GDM1 (cell line): Measurements from ENCODE around the gene VDAC2.
"Not testable (repeated sequence)": the region's sequence is repeated elsewhere in the genome, so short reads cannot be mapped to it uniquely, and the experiment has no call there.

ENCODE experiments used
- DNase-seq: peaks from one replicate; lab custom pipeline; 2025; lab: John Stamatoyannopoulos, UW

The VDAC2 gene, protein sequence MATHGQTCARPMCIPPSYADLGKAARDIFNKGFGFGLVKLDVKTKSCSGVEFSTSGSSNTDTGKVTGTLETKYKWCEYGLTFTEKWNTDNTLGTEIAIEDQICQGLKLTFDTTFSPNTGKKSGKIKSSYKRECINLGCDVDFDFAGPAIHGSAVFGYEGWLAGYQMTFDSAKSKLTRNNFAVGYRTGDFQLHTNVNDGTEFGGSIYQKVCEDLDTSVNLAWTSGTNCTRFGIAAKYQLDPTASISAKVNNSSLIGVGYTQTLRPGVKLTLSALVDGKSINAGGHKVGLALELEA

DNA sequence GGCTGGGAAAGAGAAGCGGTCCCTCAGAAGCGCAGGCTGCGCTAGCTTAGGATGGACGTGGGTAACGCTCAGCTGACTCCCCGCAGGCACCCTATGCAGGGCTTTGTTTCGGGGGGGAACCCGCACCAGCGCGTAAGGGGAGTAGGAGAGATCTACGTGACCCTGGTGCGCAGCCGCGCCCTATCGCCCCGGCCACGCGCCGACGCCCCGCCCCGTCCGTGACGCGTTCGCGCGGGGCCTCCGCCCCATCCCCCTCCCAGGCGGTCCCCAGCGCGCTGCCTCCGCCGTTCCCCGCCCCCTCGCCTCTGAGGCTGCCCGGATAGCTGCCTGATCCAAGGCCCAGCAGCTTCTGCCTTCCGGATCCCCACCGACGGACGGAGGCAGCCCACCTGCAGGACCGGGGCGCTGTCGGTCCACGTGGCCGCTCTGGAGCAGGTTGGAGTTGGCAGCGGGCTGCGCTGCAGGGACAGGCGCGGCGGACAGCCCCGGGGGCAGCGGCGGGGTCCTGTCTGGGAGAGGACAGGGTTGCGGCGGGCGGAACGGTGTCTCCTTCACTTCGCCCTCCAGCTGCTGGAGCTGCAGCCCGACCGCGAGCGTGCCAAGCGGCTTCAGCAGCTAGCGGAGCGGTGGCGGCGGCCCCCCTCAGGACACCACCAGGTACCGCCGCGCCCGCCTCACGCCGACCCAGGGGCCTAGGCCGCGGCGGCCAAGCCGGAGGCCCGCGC is at the start of gene VDAC2:
TSS of gene VDAC2 (plus strand) at position 515 of the 725 bp plus-strand sequence. CDS start 363 bp downstream, outside the sequence.
- DNase-seq, result peak; percentile 91

DNA sequence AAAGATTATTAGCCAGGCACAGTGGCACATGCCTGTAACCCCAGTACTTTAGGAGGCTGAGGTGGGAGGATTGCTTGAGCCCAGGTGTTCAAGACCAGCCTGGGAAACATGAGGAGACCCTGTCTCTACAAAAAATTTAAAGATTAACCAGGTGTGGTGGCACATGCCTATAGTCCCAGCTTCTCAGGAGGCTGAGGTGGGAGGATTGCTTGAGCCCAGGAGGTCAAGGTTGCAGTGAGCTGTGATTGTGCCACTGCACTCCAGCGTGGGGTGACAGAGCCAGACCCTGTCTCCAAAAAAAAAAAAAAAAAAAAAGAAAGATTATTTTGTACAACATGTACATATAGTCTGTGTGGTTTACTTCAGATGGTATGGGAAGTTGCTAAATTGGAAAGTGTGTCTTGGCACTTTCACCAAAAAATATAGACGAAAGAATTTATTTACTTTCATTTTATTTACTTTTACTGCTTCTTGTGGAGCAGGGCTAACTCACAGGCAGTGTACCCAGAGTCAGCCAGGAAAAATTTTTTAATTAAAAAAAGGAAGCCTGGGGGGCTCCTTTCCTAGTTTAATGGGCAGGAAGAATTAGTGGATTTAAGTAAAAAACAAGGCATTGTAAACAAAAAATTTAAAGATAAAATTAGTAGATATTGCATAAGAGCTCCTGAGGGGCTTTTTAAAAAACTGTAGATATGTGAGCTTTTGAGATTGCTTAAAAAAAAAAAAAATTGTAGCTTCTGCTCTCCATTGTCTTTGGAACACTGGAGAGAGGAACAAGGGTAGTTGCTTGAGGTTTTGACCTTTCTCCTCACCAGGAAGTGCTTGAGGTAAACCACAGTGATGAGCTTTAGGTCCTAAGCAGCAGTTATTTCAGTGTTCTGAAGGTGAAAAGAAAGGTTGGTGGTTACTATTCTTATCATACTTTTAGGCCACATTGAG is 44.6 kb upstream of the VDAC2 start:
- DNase-seq, result peak; percentile 42

DNA sequence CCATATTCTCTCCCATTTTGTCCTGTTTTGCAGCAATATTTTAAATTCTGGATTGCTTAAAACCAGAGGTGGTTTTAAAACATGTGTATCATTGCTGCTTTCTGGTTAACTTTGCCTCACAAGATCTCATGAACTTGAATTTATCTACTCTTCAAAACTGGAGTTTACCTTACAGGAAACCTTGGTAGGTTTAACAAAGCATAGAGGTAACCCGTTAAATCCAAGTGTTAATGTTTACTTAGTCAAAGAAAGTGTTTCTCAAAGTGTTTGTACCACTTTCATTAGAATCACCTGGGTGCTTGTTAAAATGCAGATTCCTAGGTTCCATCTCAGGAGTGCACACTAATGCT is 44.0 kb upstream of the VDAC2 start:
- DNase-seq, result no peak

DNA sequence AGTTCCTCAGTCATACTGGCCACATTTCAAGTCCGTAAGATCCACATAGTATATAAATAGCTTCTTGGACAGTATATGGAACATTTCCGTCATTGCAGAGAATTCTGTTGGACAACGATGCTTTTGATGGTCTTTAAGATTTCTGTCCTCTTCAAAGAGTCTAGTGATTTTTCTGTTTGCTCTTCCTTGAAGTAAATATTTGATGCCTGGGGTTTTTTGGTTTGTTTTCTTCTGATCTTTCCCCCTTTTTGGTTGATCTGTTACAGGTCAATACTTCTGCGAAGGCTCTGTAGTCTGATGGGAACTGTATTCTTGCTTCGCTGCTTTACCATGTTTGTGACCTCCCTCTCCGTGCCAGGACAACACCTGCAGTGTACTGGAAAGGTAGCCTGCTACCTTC is 42.3 kb upstream of the VDAC2 start:
- no peak for DNase-seq

DNA sequence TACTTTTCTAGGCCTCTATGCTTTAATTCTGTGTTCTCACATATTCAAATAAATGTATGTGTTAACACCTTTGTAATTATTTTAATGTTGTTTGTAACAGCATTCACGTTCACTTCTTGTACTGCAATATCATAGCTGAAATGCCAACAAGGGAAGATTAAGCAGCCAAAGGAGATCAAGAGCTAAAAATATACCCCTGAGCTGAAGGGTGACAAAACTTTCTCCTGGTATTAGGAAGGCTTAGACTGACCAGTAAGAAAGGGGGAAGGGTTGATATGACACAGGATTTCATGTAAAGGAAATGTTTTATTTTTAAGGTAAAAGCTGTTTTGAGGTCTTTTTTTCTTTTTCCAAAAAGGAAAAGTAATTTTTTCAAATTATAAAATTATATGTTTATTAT is 40.4 kb upstream of the VDAC2 start:
- DNase-seq, result no peak

DNA sequence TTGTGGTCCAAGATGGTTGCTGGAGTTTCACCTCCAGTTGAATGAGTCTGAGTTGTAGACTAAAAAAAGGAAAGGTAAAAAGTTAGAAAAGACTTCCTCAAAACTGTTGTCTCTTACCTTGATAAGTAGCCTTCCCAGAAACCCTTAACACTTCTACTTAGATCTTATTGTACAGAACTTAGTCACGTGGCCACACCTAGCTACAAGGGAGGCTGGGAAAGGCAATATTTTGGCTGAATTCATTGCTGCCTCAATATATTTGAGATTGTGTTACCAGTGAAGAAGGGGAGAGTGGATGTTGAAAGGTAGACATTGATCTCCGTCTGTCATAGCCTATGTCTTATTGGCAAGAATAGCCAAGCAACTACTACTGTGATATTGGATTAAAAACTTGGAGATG is 35.5 kb upstream of the VDAC2 start:
- DNase-seq, result no peak

DNA sequence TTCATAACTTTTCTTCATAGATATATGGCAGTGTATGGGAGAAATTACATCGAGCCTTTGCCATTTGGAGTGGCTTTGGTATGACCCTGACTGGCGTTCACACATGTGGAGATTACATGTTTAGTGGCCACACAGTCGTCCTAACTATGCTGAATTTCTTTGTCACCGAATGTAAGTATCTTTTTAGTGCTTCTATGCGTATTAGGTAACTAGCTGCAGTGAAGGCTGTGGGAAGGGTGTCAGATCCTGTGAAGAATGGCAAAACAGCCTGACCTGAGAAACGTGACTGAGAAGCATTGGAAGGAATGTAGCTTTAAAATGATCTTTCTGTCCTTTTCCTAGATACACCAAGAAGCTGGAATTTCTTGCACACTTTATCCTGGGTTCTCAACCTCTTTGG is 34.5 kb upstream of the VDAC2 start:
- DNase-seq, result no peak

DNA sequence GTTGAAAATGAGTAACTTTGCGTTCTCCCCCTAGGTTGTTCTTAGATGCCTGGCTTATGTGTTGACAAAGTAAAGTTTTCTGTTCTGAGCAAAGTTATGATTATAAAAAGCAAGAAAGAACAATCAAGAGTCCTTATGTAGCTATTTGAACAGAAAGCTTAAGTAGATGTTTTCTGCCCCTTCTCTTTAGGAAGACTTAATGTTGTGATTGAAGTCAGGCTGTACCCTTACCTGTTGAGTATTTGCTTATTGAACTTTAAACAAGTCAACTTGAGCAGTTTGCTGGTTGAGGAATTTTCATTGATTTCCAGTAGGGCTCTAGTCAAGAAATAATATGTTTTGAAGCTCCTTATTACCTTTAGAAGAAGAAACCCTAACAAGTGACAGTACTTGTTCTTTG is 33.9 kb upstream of the VDAC2 start:
- no peak for DNase-seq

DNA sequence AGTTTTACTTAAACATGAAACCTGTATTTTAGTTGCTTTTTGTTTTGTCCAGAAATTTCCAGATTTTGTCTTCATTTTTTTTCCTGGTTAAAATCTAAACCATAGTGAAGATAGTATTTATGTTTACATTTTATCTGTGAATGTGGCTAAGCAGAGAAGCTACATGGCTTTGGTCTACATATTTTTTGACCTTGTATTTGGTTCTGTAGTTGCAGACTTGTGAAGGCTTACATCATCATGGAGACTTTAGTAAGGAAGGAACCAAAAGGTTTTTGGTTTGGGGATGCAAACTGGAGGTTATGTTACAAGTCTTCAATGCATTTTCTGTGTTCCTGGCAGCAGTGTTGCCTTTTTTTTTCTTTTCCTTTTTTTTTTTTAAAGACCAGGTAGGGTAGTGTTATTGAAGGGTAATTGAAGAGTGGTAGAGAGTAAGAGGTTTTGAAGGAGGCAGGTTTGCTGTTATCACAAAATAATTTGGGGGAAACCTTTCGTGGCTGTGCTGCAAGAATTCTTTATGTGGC is 30.9 kb upstream of the VDAC2 start:
- no peak for DNase-seq

DNA sequence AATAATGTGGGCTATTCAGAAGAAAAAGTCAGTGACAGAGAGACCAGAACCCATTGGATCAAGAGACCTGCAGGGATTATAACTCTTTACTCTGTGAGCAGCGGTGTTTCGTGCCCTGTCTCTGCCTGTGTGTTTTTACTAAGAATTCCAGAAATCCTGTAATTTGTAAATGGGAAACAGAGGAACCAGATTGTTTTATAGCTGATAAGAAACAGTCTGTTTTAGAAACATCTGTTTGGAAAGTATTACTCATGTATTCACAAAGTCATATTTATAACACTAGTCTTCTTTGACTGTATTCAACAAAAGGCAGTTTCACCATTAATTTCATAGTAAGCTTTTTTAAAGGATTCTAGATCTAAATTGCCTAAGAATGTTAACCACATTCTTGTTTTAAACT is 30.0 kb upstream of the VDAC2 start:
- DNase-seq, result no peak

DNA sequence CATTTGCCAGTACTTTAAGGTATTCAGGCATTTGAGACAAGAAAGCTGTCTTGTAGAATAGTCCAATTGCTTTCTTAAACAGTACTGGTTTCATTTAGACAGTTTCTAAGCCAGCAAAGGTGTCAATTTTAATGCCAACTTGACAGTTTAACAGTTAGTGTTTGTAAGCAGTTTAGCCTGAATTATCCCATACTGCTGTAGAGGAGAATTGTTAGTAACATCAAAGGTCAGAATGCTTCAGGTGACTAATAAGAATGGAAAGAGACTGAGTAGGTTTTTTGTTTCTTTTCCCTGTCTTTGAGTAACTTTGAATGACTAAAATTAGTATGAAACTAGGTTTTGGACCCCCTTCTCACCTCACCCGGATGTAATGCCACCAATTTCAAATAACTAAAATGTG is 29.5 kb upstream of the VDAC2 start:
- DNase-seq, result no peak

DNA sequence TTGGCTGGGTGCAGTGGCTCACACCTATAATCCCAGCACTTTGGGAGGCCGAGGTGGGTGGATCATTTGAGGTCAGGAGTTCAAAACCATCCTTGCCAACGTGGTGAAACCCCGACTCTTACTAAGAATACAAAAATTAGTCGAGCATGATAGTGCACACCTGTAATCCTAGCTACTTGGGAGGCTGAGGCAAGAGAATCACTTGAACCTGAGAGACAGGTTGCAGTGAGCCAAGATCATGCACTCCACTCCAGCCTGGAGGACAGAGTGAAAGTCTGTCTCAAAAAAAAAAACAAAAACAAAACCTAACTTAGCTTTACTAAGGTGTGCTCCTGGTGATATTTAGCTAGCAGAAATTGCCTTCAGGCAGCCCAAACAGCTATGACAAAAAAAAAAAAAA is 24.3 kb upstream of the VDAC2 start:
- DNase-seq, result no peak

DNA sequence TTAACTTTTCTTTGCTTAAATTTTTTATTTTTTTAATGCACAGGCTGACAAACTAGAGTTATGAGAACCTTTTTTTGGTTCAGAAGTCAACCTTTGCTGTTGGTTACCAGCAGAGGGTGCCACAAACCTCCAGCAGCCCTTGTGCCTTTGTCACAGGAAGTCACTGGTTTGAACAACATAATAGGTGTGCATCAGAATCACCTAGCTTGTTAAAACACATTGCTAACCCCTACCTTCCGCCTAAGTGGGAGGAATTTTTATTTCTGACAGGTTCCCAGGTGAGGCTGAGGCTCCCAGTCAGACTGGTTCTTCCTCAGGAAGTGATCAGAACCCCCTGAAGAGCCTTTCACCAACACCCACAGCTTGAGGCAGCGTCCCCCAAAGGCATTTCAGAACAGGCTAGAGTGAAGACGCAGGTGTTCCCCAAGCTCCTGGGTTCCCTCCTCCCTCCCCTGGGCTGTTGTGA is 22.6 kb upstream of the VDAC2 start:
- DNase-seq, result peak; percentile 16

DNA sequence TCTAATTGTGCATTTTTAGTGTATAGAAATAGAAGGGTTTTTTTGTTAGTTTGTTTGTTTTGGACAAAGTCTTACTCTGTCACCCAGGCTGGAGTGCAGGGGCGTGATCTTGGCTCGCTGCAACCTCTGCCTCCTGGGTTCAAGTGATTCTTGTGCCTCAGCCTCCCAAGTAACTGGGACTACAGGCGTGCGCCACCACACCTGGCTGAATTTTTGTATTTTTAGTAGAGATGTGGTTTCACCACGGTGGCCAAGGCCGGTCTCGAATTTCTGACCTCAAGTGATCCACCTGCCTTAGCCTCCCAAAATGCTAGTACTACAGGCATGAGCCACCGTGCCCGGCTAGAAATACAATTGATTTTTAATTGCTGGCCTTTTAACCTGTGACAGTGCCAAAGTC is 22.1 kb upstream of the VDAC2 start:
- DNase-seq, result not testable (repeated sequence)

DNA sequence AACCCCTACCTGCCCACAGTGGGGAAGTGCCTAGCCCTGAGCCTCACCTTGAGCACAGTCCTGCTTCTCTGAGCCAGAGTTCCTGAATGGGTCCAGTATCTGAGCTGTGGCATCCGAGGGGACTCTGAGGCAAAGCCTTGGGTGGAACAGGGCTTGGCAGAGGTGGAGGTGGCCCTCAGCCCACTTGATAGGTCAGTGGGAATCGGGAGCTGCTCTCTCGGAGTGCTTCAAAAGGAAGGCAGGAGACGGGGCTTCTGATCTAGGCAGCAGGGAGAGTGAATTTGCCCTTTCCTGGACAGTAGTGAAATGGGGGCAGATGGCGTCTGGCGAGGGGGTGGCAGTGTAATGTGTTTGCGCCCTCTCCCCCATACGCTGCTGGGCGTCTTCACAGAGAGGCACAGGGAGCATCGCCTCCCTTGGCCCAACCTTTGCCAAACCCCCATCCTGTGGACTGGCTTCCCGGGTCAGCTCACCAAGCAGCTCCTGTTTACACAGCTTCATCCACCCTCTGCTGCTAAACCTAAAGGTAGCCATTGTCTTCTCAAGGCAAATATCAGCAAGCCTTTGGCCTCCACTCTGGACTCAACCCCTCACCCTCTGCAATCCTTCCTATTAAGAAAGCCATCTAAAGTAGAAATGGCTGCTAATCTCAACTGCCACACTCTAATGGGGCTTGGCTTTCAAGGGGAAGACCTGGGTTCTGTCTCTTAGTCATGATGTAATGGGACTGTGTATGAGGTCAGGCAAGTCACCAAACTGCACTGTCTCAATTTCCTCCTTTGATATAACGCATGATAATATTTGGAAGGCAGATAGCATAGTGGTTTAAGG is 21.1 kb upstream of the VDAC2 start:
- DNase-seq, result no peak

DNA sequence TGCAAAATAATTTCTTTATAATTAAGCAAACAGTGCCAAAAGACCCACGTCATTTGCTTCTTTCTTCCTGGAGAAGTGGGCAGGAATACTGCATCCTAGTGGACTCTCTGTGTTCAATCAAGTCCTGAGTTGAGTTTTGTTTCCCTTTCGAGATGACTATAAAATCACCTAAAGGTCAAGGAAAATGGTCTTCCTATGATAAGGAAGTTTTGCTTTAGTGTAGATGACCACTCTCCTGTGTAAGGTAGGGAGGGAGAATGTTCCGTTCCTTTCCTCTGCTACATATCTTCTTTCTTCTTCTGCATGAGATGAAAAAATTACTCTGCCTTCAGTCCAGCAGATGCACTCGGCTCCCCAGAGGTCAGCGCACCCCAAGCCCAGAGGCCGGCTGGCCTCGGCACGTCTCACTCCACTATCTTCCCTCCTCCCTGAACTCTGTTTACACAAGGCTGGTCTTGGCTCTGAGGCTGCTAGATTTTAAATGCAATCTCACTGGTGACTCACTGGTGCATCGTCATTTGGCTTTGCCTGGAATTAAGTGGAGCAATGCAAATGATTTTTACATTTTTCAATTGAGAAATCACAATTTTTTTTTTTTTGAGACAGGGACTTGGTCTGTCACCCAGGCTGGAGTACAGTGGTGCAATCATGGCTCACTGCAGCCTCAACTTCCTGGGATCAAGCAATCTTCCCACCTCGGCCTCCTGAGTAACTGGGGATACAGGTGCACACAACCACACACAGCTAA is 18.6 kb upstream of the VDAC2 start:
- no peak for DNase-seq

DNA sequence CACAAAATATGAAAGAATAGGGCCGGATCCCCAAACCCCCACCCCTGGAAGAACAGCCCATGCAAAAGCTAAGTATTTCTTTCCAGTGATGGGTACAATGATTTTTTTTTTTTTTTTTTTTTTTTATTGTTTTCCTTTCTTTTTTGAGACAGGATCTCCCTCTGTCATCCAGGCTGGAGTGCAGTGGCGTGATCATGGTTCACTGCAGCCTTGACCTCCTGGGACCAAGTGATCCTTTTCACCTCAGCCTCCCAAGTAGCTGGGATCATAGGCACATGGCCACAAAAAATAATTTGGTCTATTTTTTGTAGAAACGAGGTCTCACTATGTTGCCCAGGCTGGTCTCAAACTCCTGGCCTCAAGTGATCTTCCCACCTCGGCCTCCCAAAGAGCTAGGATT is 16.0 kb upstream of the VDAC2 start:
- not testable (repeated sequence) for DNase-seq

DNA sequence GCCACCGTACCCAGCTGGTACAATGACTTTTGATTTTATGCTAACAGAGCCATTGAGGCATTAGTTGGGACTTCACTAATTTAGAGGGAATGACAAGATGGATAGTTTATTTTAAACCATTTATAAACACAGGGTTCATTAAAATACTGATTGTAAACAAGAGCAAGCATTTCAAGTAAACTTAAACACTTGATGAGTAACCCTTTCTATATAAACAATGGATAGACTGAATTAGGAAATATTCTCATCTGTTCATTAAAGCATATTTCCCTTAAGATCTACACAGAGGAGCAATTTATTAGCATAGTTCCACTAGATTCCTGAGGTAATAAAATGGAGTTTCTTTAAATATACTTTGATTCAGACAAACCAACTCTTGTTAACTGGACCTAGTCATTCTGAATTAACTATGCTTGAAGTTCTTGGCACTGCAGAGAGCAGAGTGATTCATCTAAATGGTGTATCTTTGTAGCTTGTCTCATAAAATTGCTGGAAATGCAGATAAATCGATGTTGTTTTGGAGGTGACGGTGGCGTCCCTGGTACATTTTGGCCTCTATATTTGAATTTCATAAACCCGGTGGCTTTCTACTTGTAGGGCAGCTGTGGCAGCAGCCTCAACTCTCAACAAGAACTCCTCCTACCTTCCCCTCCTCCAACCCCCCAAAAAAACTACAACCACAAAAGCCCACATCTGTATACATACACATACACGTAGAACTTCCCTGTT is 15.4 kb upstream of the VDAC2 start:
- DNase-seq, result no peak

DNA sequence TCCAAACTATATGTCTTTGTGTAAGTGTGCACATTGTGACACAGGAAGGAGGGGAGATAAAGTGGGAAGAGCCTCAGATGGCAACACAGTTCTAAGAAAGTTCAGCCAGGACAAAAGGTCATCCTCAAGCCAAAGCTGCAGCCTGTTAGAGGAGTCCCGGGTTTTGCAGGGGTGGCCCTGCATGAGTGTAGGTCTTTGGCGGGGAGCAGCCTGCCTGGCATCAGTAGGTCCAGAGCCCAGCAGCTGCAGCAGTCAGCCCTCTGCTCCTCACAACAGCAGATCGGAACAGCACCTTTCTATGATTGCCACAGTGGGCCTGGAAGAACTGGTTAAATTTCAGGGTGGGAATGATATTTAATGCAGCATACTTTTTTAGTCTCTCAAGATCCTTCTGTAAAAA is 13.5 kb upstream of the VDAC2 start:
- no peak for DNase-seq

DNA sequence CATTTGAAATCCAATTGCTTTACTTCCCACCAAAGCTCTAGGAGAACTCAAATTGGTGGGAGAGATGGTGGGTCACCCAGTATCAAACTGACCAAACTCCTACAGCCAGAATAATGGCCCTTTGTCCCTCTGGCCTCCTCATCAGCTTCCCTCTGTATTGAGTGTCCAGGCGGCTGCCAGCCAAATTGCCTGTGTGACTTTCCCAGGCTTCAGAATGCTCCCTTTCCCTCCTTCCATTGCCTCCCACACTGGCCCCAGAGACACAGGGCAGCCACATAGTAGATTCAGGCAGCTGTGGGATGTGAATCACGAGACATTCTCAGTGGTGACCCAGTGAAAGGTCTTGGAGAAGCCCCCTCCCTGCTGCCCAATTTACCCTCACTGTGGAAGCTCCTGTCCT is 12.7 kb upstream of the VDAC2 start:
- DNase-seq, result no peak
